ENCODE measurements around the gene MACROD2. TPM values are rescaled to one million over a fixed set of nuclear protein-coding genes. Genes with fewer than 3 reads are reported as not detected.

The MACROD2 gene
- polyA plus RNA-seq, 1 donor = 3.9 TPM

DNA sequence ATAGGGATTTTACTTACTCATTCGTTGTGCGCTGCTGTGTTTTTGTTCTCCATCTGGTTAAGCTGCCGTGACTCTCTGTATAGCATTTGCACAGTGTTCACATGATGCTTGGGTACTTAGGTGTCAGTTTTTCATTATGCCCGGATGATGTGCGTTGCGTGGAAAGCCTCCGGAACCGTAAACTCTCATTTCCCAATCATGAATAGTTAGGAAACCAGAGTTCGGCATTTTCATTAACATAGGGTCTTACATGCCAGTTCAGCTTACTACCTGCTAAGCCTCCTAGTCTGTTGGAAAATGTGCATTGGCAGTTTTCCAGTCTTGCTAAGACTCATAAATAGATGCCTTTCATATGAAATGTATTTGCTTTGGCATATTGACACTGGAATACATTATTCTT lies 825.5 kb downstream of the MACROD2 start:
- DNase-seq = no peak

- DNase-seq = no peak
These were observed 825.9 kb downstream of the MACROD2 start for GRCh38 chr20:14821251-14821650.

GRCh38 chr20:14824996-14825395 lies 829.7 kb downstream of the MACROD2 start:
- DNase-seq = no peak

DNA sequence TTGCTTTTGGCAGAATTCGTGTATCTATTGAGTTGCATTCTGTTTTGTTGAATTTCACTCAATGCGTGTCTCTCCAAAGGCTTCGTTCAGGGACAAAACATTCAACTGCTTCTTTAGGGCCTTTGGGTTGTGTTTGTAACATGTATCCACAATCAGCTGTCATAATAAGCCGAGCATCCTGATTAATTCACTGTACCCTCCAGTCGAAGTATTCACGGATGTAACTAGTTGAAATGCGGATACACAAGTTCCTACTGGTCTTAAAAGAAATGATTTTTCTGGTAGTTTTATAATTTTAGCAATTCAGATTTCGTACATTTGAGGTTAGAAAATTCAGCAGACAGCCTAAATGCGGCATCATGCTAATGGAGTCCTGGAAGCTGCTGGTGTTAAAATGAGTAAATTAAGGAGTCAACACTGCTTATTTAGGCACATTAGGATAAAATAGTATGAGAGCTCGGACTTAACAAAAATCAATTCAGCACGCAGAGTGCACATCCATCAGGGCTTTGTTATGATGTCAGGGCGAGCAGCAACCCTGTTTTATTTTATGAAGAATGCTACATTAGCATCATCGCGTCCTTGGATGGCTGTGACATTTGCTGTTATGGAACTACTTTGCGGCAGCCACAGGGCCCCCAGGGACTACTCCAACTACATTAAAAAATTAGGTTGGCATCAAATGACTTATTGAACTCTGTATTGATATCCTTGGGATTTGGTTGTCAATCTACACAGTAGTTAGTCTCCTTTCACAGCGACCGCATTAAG lies 831.4 kb downstream of the MACROD2 start:
- no peak for DNase-seq

- DNase-seq = no peak
These were observed 833.1 kb downstream of the MACROD2 start for GRCh38 chr20:14828459-14828858.

GRCh38 chr20:14829906-14830305 lies 834.6 kb downstream of the MACROD2 start:
- no peak for DNase-seq

DNA sequence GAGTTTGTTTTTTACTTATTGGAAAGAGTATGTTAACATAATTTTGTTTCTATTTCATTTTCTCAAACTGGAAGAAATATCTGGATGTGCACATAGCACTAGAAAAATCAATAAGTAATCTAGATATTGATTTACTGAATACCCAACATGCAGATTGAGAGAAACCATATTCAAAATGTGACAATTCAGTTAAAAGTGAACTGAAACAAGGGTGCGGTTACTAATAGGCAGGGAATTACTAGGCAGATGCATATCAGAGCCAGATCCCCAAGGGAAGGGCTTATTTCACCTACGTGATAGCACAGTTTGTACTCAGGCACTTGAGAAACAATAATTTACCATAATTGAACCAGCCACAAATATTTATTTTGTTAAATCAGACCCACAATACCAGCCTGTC lies 835.1 kb downstream of the MACROD2 start:
- no peak for DNase-seq

- no peak for DNase-seq
These were observed 835.6 kb downstream of the MACROD2 start for GRCh38 chr20:14830899-14831298.

DNA sequence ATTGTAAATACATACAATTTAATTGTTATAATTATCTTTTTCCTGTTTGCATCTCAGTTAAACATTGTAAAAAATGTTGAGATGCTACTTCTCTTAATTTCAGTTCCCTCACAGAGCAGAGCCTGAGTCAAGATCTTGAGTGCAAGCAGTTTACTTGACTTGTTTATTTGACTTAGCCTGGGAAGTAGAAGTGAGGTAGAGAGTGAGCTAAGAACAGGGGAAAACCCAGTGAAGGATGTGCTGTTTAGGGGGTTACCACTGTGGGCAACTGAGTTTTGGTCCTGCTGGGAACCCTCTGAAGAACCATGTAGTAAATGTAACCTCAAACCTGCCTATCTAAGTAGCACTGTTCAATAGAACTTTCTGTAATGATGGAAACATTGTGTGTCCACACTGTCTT lies 837.3 kb downstream of the MACROD2 start:
- DNase-seq = no peak

DNA sequence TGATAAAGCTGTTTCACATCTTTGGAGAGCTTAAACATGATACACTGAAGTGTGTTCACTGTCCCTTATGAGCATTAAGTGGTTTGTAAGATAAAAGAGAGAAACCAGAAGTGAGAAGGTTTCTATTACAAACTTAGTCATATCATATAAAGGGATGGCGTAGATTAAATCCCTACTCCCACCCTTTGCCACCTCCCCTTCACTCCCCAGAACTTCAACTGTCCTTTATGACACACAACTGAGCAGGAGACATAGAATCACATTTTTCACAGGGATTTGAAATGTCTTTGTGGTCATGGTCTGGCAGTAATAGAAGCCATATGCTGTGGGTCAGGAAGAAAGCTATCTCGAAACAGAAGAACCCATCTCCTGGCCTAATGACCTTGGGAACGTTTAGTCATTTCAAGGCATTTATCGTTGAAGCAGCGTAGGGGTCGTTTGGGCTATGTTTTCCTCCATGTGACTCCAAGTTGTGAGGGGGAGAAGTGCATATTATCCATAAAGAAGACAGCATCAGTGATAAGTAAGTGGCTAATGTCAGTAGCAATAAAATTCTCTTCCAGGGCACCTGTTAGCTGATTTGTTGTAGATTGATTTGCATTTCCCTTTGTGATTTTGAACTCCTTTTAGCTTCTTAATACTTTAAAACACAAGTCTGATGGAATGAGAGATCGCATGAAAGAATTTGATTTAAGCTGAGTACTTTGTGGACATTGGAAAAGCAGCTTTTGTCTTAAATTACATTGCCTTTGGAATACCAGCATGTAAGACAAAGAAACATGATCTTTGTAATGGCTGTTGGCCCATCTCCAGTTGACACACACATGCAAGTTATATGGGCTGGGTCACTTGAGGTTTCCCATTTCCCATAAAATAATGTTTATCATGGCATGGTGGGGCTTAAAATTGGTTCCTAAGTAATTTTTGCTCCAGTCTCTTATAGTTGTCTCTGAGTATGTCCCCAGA lies 843.6 kb downstream of the MACROD2 start:
- no peak for DNase-seq

DNA sequence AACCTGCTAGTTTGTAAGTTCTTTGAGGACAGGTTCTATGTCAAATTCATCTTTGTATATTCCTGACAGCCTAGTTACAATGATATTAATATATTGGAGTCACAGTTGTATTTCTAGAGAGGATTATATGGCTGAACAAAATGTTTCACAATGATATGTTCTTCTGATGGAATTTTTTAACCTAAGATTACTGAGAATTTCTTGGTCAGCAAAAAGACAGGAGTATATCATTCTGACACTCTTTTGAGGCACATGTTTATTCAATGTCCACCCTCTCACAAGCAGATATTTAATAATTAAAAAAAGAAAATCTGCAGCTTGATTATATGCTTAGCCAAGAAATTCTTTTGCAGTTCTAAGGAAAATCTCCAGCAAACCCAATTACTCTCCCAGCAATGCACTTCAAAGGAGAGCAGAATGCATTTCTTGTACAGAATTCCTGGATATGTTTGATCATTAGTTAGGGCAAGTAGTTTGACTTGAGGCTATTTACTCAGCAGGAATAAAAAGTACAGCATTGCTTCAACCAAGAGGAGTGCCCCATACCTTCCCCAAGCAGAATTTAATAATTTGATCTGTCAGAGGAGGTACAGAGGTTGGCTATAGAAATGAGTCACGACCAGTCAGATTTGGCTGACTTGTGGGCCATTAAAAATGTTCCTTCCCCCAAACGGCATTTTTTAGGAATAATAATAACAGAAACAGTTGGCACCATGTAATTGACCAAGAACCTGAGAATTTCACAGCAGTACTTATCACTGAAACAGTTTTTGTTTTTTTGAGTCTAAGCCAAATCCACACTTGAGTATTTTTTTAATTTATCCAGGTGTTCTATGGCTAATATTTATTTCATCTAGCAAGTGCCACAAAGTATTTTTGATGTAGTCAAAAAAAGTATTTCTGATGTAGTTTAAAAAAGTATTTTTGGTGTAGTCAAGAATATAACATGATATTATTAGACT lies 850.2 kb downstream of the MACROD2 start:
- no peak for DNase-seq

DNA sequence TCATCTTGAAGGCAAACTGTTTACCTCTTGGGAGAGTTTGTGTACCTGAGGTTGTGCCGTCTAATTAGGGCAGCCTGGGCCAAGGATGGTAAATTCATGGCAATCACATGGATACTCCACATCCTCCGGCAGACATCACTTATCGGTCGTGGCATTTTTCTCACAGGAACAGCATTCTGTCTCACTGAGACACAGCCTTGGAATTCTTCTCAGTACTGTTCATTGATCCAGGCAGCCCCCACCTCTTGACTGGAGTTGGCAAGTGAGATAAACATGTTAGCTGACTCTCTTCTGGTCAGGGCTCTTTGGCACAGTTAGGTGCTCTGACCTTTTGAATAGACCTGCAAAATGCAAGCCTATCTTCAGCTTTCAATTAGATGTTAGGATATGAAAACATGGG lies 853.5 kb downstream of the MACROD2 start:
- DNase-seq = no peak

GRCh38 chr20:14853079-14853478 lies 857.8 kb downstream of the MACROD2 start:
- no peak for DNase-seq

GRCh38 chr20:14855171-14855570 lies 859.9 kb downstream of the MACROD2 start:
- no peak for DNase-seq

DNA sequence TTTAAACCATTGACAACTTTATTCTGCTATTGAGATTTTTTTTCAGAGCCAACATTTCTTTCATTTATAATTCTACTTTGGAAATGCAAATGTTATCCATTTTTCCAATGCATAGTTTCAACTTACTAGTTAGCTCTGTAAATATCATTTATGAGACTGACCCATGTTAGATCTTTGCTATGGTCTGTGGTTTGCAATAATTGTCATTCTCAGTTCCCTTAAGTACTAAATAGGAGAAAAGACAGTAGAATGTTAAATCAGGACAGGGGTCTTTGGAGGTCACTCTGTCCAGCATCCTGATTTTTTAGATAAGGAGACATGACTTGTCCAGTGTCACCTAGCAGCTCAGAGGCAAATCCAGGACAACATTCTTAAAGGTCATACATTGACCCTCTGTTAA lies 864.3 kb downstream of the MACROD2 start:
- no peak for DNase-seq

DNA sequence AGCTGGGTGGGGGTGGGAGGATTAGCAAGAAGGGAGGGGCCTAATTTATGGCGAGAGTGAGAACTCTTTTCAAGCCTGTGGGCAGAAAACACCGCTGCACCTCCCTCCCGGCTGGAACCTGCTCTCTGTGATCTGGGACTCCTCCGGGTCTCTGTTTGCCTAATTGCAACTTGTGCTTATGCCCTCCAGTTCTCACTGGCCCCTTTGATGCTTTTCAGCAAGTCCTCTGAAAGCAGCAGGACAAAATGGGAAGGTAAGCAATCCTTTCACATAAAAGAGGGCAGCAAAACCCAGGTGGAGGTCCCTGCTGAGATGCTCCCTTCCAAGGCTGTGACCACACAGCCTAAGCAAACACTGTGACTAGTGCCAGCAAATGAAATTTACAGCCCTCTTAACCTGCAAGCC lies 865.1 kb downstream of the MACROD2 start:
- no peak for DNase-seq

GRCh38 chr20:14861028-14861699 lies 865.8 kb downstream of the MACROD2 start:
- DNase-seq = no peak

DNA sequence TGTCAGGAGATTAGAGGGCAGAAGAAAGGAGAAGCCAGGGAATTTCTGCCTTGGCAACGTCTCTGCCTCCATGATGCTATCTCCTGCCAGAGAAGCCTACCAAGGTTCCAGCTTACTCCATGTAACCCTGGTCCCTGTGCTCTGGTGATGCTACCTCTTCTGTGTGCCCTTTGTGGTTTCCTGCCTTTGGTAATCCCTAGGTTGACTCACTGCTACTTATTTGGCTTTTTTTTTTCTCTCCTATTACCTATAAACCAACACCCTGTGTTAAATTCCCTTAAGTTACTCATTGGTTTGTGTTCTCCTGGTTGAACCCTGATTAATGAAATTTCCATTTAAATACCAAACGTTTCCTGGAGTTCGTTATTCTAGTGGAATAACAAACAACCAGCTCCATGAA lies 869.9 kb downstream of the MACROD2 start:
- DNase-seq = no peak

- DNase-seq = no peak
These were observed 870.4 kb downstream of the MACROD2 start for GRCh38 chr20:14865731-14866130.

GRCh38 chr20:14866841-14867514 lies 871.7 kb downstream of the MACROD2 start:
- DNase-seq = no peak

GRCh38 chr20:14877301-14878028 lies 882.1 kb downstream of the MACROD2 start:
- no peak for DNase-seq
